SU-DHL-6 (cell line): Measurements from ENCODE around the gene CERS1.

Experiments used
- H2AFZ ChIP-seq: fragments of 200-600 bp; sonication (generic); 2 replicates; pipeline ENCODE4 v1.6.1; 2014; ENCODE audit warnings: low read depth, mild to moderate bottlenecking, moderate library complexity, mixed read lengths, antibody characterized with exemption, low read length; ENCODE audit not compliant: severe bottlenecking
- H3F3A ChIP-seq: fragments of 200-600 bp; shearing (Covaris generic); 2 replicates; pipeline ENCODE4 v1.6.0; 2016; ENCODE audit warnings: antibody characterized with exemption, mild to moderate bottlenecking; ENCODE audit not compliant: insufficient read depth
- H3K27ac ChIP-seq: fragments of 200-600 bp; sonication (generic); 2 replicates; pipeline ENCODE4 v1.5.1; 2016; ENCODE audit warnings: low read depth, mild to moderate bottlenecking, low read length, moderate library complexity, mixed read lengths
- H3K27me3 ChIP-seq: fragments of 200-600 bp; sonication (generic), shearing (Covaris generic); 2 replicates; pipeline ENCODE4 v1.6.0; 2014; ENCODE audit warnings: mild to moderate bottlenecking, low read length
- H3K36me3 ChIP-seq: fragments of 200-600 bp; sonication (generic); 2 replicates; pipeline ENCODE4 v1.6.1; 2014; ENCODE audit warnings: mild to moderate bottlenecking, low read length, mixed read lengths
- H3K4me2 ChIP-seq: fragments of 300-600, 200-600 bp; shearing (Covaris generic), sonication (generic); 2 replicates; pipeline ENCODE4 v1.6.0; 2014; ENCODE audit warnings: low read length, low read depth, mild to moderate bottlenecking; ENCODE audit not compliant: poor library complexity, severe bottlenecking
- H3K4me3 ChIP-seq: fragments of 200-600 bp; sonication (generic); 2 replicates; pipeline ENCODE4 v1.5.1; 2014; ENCODE audit warnings: antibody characterized with exemption, low read length, mild to moderate bottlenecking, mixed read lengths; ENCODE audit not compliant: insufficient read depth, poor library complexity, severe bottlenecking
- H3K79me2 ChIP-seq: fragments of 200-600 bp; sonication (generic); 2 replicates; pipeline ENCODE4 v1.6.1; 2014; ENCODE audit warnings: mild to moderate bottlenecking, low read length, moderate library complexity; ENCODE audit not compliant: insufficient read depth
- H3K9ac ChIP-seq: fragments of 200-600 bp; sonication (generic); 2 replicates; pipeline ENCODE4 v1.7.0; 2014; ENCODE audit warnings: mild to moderate bottlenecking, low read length
- H3K9me2 ChIP-seq: fragments of 200-600 bp; sonication (generic); replicated peaks from 2 replicates; pipeline ENCODE4 v1.6.1; 2014; ENCODE audit warnings: low read length; ENCODE audit not compliant: insufficient read depth
- H3K9me3 ChIP-seq: fragments of 200-600 bp; sonication (generic); 2 replicates; pipeline ENCODE4 v1.6.1; 2014; ENCODE audit warnings: low read length, mixed read lengths; ENCODE audit not compliant: insufficient read depth
- H4K20me1 ChIP-seq: fragments of 200-600 bp; sonication (generic); 2 replicates; pipeline ENCODE4 v1.6.1; 2014; ENCODE audit warnings: low read depth, mild to moderate bottlenecking, antibody characterized with exemption, low read length, moderate library complexity, mixed read lengths
- CTCF ChIP-seq: fragments of 200-600 bp; sonication (generic); IDR thresholded peaks from one replicate; pipeline ENCODE4 v1.5.1; 2017; ENCODE audit warnings: antibody characterized with exemption, mild to moderate bottlenecking, low read length, moderate library complexity; ENCODE audit not compliant: insufficient read depth, poor library complexity, severe bottlenecking
- EZH2phosphoT487 ChIP-seq: fragments of 200-600 bp; sonication (generic), shearing (Covaris generic); conservative IDR thresholded peaks from 2 replicates; pipeline ENCODE4 v1.6.1; 2018; ENCODE audit warnings: mild to moderate bottlenecking, antibody characterized with exemption, low read length, moderate library complexity, mixed read lengths

CERS1 gene

GRCh38 chr19:18932216-18932841 lies 36.4 kb upstream of the CERS1 start:
- Histone ChIP-seq H3K79me2 (no peaks in the 10 kb centered on the region), H3K9me2 (no peaks in the 10 kb centered on the region), H3K9ac (no peak overlapping the region), H2AFZ (no peak overlapping the region), H3K27ac (no peak overlapping the region), H3F3A (no peaks in the 10 kb centered on the region), H3K36me3 (no peaks in the 10 kb centered on the region), H3K4me3 (no peak overlapping the region), H3K9me3 (no peaks in the 10 kb centered on the region), H3K27me3 (no peaks in the 10 kb centered on the region), H4K20me1 (no peaks in the 10 kb centered on the region), H3K4me2 (no peak overlapping the region)
- TF ChIP-seq CTCF (no peak), EZH2phosphoT487 (no peak)

- Histone ChIP-seq H3K36me3 (no peaks in the 10 kb centered on the region), H3K27ac (no peak overlapping the region), H3K9ac (no peak overlapping the region)
These were observed 35.6 kb upstream of the CERS1 start for GRCh38 chr19:18931316-18932162.

GRCh38 chr19:18929311-18929710 lies 33.4 kb upstream of the CERS1 start:
- Histone ChIP-seq H3F3A (no peaks in the 10 kb centered on the region), H3K79me2 (no peaks in the 10 kb centered on the region), H3K4me2 (no peak overlapping the region), H2AFZ (no peak overlapping the region), H3K27me3 (no peaks in the 10 kb centered on the region), H3K36me3 (no peaks in the 10 kb centered on the region), H3K27ac (no peak overlapping the region), H3K9me2 (no peaks in the 10 kb centered on the region), H3K4me3 (no peak overlapping the region), H4K20me1 (no peaks in the 10 kb centered on the region), H3K9me3 (no peaks in the 10 kb centered on the region), H3K9ac (no peak overlapping the region)
- TF ChIP-seq CTCF = no peak
- TF ChIP-seq EZH2phosphoT487 = no peak

More at GRCh38 chr19:18931316-18932162, 35.6 kb upstream of the CERS1 start:
- Histone ChIP-seq H3K4me3 (no peak overlapping the region), H3F3A (no peaks in the 10 kb centered on the region), H3K9me3 (no peaks in the 10 kb centered on the region), H3K4me2 (no peak overlapping the region), H3K79me2 (no peaks in the 10 kb centered on the region), H2AFZ (no peak overlapping the region), H3K27me3 (no peaks in the 10 kb centered on the region), H4K20me1 (no peaks in the 10 kb centered on the region), H3K9me2 (no peaks in the 10 kb centered on the region)
- no peak for TF ChIP-seq CTCF
- no peak for TF ChIP-seq EZH2phosphoT487
